HG03175 (cell line): ENCODE results near the gene GAS2L2.

ENCODE experiments used
- ATAC-seq: cut with Tn5 transposase; IDR thresholded peaks from one replicate; pipeline ENCODE4 v1.9.1; 2021; ENCODE audit warnings: mild to moderate bottlenecking, moderate library complexity; ENCODE audit not compliant: unreplicated experiment

GAS2L2 gene

DNA sequence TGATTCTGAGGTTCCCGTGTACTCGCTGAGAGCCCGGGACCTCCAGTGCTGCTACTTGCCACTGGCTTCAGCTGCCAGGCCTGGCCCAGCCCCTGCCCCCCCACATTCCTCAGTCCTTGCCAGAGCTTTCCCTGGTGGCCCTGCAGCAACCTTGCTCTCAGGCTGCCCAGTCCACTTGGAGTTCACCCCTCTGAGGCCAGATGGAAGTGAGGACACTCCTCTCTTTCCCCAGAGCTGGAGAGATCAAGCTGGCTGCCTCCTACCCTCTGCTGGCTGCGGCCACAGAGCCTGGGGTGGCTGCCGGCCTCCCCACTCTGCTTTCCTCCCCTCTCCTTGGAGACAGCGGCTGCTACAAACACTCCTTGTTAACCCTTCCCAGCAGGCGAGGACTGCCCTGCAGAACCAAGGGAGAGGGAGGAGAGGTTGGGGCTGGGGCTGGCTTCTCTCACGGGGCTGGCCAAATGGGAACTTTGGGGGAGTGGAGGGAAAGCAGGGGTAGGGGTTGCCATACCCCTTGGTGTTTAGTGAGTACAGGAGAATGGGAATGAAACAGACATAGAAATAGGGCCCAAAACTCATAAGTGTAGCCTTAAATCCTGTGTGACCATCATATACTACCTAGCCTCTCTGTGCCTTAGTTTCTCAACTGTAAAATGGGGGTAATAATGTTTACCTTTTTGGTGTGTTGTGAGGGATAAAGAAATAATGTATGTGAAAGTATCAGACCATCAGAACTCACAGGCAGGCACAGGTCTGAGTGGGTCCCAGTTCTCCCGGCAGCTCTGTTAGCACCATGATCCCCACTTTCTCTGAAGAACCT, at the start of gene GAS2L2:
Gene GAS2L2 (minus strand): TSS at position 295 of the 820 bp plus-strand sequence. CDS start 389 bp downstream, outside the sequence.
- ATAC-seq: no peak

DNA sequence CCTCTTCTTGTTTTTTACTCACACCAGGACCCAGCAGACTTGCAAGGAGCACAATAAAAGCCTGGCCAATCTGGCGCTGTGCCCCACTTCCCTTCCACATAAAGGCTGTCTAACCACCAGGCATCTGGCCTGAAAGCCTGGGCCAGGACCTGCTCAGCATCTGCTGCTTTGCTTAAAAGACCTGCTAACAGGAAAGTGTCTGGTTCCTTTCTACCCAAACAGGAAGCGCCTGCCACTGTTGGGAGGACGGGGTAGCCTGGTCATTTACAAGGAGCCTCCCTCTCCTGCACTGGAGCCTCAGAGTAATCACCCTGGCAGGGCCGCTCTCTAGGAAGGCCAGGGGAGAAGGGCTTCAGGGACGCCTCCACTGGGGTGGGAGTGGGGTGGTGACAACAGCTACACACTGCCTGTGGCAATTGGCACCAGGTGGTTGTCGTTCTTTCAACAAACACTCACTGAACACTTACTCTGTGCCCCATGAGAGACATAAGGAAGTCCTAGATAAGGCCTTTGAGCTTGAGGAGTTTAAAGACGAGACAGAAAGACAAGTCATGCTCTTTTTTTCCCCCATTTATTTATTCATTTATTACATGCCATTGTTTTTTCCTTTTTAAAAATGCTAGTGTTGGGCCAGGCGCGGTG, 48.7 kb upstream of the GAS2L2 start:
- ATAC-seq: no peak

DNA sequence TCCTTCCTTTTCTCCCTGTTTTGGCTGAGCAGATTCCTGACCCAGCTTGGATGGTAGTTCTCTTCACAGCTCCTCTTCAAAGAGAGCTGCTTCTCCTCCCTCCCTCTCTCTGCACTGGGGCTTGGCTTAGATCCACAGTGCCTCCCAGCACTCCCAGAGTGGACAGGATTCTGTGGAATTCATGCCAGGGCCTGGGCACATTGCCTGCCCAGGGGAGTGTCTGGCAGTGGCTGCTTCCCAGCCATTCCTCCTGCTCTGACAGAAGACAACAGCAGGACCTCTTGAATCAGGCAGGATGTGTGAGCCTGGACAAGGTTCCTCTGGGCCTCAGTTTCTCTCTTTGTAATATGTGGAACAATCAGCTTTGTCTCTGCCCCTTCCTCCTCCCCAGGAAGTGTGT, 46.9 kb upstream of the GAS2L2 start:
- ATAC-seq: no peak

GRCh38 chr17:35797918-35798317, 44.9 kb upstream of the GAS2L2 start:
- no peak for ATAC-seq

DNA sequence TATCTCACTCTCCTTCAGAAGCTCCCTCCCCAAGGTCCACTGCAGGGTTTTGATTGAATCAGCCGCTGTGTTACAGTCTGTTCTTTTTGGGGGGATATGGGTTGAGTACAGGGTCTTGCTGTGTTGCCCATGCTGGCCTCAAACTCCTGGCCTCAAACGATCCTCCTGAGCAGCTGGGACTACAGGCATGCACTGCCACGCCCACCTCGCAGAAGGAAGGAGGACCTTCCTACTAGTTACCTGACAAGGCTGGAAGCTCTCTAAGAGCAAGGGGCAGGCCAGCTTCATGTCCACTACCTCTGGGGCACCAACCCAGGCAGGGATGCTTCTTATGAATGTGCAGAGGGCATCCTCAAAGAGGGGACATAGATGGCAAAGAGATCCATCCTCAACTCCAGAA, 44.3 kb upstream of the GAS2L2 start:
- ATAC-seq: no peak

- no peak for ATAC-seq
These were observed 43.9 kb upstream of the GAS2L2 start for GRCh38 chr17:35796942-35797341.

- ATAC-seq: no peak
These were observed 42.8 kb upstream of the GAS2L2 start for GRCh38 chr17:35795871-35796265.

DNA sequence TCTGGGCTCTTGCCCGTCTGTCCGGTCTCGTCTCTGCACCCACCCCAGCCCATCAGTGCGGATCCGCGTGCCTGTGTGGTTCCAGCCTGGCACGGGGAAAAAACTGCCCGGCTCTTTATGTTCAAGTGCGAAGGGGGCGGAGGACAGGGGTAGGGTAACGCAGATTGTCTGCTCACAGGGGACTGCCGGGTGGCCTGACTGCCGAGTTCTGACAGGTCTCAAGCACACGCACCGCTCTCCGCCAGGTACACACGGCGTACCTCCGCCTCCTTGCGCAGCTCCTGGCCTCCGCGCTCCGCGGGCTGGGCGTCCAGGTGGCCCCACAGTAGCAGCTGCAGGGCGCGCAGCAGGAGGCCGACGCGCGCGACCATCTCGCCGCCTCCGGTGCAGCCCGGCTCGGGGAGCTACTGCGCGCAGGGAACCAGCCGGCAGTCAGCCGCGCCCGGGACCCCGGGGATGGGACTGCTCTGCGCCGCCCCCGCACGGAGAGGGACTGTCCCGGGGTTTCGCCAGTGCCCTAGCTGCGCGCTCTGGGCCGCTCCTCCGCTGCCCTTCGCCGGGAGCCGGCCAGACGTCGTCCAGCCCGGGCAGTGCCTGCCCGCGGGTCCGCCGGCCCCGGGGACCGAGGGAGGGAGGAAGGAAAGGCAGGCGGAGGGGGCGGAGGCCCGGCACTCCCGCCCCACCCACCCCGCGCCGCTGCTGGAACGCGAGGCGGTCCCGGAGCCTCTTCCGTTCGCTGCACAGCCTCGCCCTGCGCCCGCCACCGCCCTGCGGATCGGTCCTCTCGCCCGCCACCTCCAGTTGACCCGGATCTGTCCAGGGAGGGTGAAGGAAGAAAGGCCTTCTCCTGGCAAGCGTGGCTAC, 42.2 kb upstream of the GAS2L2 start, which contains the start of gene MMP28:
Gene MMP28 (minus strand): TSS at position 635 of the 864 bp plus-strand sequence. CDS start 264 bp downstream, at position 371.
- no peak for ATAC-seq

GRCh38 chr17:35793257-35793656, 40.2 kb upstream of the GAS2L2 start:
- ATAC-seq: no peak

DNA sequence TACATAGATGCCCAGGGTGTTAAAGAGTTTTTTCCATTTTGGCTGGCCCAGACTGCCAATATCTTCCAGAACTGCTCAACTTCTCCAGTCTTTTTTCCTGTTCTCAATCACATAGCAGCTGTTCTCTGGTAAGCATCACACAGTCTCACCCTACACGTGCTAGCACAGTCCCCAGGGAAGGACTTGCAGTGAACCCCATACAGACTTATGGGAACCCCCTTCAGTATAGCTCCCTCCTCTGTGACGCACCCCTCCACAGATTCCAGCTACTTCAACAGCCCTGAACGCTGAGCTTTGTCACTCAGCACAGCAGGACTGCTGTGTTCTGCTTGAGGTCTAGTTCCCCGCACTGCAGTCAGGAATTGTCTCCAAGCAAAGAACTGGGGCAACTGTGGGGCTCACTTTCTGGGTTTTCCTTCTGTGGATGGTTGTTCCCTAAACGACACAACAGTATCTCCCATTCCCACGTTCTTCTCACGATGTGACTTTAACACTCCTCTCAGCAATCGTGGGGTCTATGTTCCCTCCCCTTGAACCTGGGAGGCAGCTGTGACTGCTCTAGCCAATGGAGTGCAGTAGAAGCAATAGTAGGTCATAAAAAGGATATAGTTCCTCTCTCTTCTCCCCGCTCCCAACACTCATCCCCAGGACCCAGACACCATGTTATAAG, 38.8 kb upstream of the GAS2L2 start:
- ATAC-seq: no peak

DNA sequence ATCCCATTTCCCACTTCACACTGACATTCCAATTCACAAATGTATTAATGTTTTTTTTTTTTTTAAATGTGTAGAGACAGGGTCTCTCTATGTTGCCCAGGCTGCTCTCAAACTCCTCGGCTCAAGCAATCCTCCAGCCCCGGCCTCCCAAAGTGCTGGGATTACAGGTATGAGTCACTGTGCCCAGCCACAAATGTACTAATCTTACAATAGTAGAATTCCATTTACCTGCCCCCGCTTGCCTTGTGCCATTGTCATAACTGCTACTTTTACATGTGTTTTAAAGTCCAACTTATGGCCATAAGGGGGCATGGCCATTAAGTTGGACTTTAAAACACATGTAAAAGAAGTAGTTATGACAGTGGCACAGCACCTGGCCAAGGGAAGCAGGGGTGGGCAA, 37.8 kb upstream of the GAS2L2 start:
- ATAC-seq: no peak

GRCh38 chr17:35788477-35789368, 35.7 kb upstream of the GAS2L2 start:
- no peak for ATAC-seq

- no peak for ATAC-seq
These were observed 33.9 kb upstream of the GAS2L2 start for GRCh38 chr17:35786941-35787432.

DNA sequence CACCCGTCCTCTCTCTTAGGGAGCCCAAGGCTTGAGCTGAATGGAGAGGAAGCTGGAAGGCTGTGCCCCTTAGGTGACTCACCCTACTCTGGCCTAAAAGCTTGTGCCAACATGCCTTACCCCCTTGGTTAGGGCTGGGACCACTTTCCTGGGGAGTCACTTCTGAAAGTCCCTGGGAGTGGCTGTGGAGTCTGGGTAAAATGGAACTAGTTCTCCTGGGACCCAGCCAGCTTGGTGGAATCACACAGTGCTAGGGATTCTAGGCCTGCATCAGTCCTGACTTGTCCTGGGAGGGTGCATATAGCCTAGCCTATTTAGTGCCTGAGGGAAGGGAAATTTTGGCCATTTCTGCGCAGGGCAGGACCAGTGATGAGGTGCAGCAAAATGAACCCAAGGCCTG, 31.9 kb upstream of the GAS2L2 start:
- ATAC-seq: no peak

DNA sequence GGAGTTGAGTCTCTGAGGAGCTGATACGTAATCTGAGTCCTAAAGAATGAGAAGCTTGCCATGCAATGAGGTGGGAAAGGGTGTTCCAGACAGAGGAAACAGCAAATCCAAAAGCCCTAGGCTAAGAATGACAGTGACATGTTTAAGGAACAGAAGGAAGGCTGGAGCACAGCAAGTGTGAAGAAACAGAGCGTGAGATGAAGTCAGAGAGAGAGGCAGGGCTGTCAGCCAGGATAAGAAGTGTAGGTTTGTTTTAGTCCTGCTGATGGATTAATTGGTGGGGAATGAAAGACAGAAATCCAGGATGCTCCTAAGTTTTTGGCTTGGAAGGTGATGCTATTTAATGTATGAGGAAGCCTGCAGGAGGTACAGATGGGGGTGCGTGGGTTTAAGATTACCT, 27.9 kb upstream of the GAS2L2 start:
- ATAC-seq: no peak

DNA sequence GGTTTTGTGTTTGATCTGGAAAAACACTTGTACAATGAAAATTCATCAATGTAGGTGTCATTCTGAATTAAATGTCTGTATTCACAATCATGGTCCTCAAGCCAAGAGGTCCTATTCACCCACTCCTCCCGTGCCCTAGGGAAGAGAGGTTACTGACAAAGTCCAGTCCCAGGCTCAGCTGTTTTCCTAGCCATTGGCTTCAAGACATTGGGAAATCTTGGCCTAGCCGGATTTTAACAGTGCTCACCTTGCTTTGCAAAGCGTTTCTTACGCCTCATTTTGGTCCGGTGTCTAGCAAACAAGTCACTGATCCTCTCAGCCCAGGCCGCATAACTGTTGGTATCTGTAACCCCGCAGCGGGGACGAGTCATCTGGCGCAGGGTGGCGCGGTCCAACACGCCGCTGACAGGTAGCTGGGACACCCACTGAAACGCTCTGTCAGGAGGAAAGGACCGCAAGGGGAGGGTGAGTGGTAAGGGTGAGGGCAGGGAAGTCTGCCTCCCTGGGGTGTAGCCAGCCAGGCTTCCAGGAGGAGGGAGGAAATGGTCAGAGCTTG, 25.7 kb upstream of the GAS2L2 start:
- no peak for ATAC-seq

GRCh38 chr17:35775583-35775982, 22.5 kb upstream of the GAS2L2 start:
- no peak for ATAC-seq

DNA sequence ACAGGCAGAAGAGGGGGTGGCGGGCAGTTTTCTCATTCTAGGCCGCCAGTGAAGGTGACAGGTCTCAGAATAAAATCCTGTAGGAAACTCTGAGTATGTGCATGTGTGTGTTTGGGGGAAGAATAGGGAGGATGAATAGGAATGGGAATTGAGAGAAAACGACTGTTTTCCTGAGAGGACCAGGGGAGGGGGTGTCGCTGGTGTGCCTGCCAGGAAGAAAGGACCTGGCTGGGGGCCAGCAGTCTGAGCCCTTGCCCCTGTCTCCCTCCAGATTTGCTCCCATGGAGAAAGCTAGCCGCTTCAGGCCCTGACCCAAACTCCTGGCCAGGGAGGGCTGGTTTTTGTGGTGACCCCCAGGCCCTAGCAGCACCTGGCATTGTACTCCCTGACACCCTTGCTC, 22.0 kb upstream of the GAS2L2 start:
- no peak for ATAC-seq

GRCh38 chr17:35774499-35774898, 21.5 kb upstream of the GAS2L2 start:
- no peak for ATAC-seq
